Panc1 (cell line): ENCODE data around the gene NDUFA7. TPM values are rescaled to one million over a fixed set of nuclear protein-coding genes. Genes with fewer than 3 reads are reported as not detected.
"Not testable (repeated sequence)": the region's sequence is repeated elsewhere in the genome, so short reads cannot be mapped to it uniquely, and the experiment has no call there.

Experiments used
- ATAC-seq: fragments of 200-7000 bp; cut with Tn5 transposase; 2 replicates; pipeline ENCODE4 v1.9.1; 2020; ENCODE audit warnings: mild to moderate bottlenecking, moderate library complexity
- BruUV-seq: library from RNA; stranded (reverse); fragments of 400-500 nt; replicated peaks from 2 replicates; lab custom pipeline; 2021; lab: Mats Ljungman, UMichigan
- CTCF ChIA-PET: fragments of 300-600 bp; sonication (Branson Sonifier 250); formaldehyde crosslinking; loops from one replicate; lab custom pipeline; 2022; ENCODE audit warnings: antibody characterized with exemption; lab: Charles Lee
- POLR2A ChIA-PET: fragments of 300-600 bp; sonication (Branson Sonifier 250); formaldehyde crosslinking; loops from one replicate; lab custom pipeline; 2022; ENCODE audit warnings: antibody characterized with exemption; lab: Charles Lee
- DNase-seq: peaks from one replicate; pipeline ENCODE4 v3.0.0-alpha.2; 2010; ENCODE audit warnings: low read depth, low spot score
- H3K27ac ChIP-seq: 2 replicates; pipeline ENCODE4 v1.5.1; 2011; ENCODE audit warnings: mild to moderate bottlenecking, low read length, inconsistent platforms
- H3K27me3 ChIP-seq: fragments of 200-500 bp; sonication (Bioruptor generic); 2 replicates; pipeline ENCODE4 v1.6.0; 2014; ENCODE audit warnings: low read length, inconsistent platforms; ENCODE audit not compliant: control insufficient read depth, insufficient read depth
- H3K36me3 ChIP-seq: fragments of 200-500 bp; sonication (Bioruptor generic); 2 replicates; pipeline ENCODE4 v1.5.1; 2014; ENCODE audit warnings: inconsistent platforms, mild to moderate bottlenecking, low read length, moderate library complexity; ENCODE audit not compliant: control insufficient read depth, insufficient read depth
- H3K4me1 ChIP-seq: 2 replicates; pipeline ENCODE4 v1.5.1; 2011; ENCODE audit warnings: inconsistent platforms, mild to moderate bottlenecking, low read length, moderate library complexity; ENCODE audit not compliant: control insufficient read depth, insufficient read depth
- H3K4me3 ChIP-seq, 2 experiments: 2 replicates each; pipeline ENCODE4 v1.5.1; 2011 to 2012; ENCODE audit warnings: low read depth in 2 of 2, low read length in 2 of 2, mild to moderate bottlenecking in 2 of 2, inconsistent platforms in 1 of 2, moderate library complexity in 1 of 2
- H3K9me3 ChIP-seq: fragments of 200-500 bp; sonication (Bioruptor generic); 2 replicates; pipeline ENCODE4 v1.5.1; 2014; ENCODE audit warnings: low read depth, mild to moderate bottlenecking, inconsistent platforms, low read length, moderate library complexity; ENCODE audit not compliant: control insufficient read depth, insufficient read depth
- CTCF ChIP-seq: fragments of 450-650 bp; IDR thresholded peaks from 2 replicates; pipeline ENCODE4 v1.5.1; 2017; ENCODE audit warnings: mild to moderate bottlenecking
- POLR2AphosphoS5 ChIP-seq: IDR thresholded peaks from 2 replicates; pipeline ENCODE4 v1.6.1; 2012; ENCODE audit warnings: mild to moderate bottlenecking, low read depth, low read length, moderate library complexity
- REST ChIP-seq, 2 experiments: IDR thresholded peaks; 2 replicates each; pipeline ENCODE4 v1.6.1; 2011 to 2012; ENCODE audit warnings: low read depth in 2 of 2, control low read depth in 1 of 2, low read length in 1 of 2, mild to moderate bottlenecking in 1 of 2, moderate library complexity in 1 of 2; ENCODE audit not compliant: insufficient read depth in 1 of 2
- SIN3A ChIP-seq: IDR thresholded peaks from 2 replicates; pipeline ENCODE4 v1.6.1; 2012; ENCODE audit warnings: low read depth, mild to moderate bottlenecking, low read length, moderate library complexity, borderline replicate concordance; ENCODE audit not compliant: insufficient read depth
- TCF7L2 ChIP-seq: IDR thresholded peaks from 2 replicates; pipeline ENCODE4 v1.6.1; 2011; ENCODE audit warnings: mild to moderate bottlenecking, low read depth, low read length, inconsistent platforms
- in situ Hi-C: cut with HindIII; loops from 2 replicates; pipeline ENCODE4 v1.10.0; 2016; ENCODE audit warnings: low sequenced_read_pairs, low pct_unique_long_range_greater_than_20kb
- intact Hi-C: fragments of 100-400 bp; cut with micrococcal nuclease; formaldehyde crosslinking; loops from one replicate; pipeline ENCODE4 v1.10.0; 2022; ENCODE audit not compliant: unreplicated experiment
- total RNA-seq: library from RNA; stranded (reverse); gene quantifications from one replicate; pipeline ENCODE4 v1.2.1, GENCODE V29; 2021; ENCODE audit not compliant: unreplicated experiment

Gene NDUFA7
- total RNA-seq, 1 experiment from 2014 or later = 36.8 TPM

- BruUV-seq = no TSS peak
- intact Hi-C loops = no loop called here
- TF ChIP-seq TCF7L2 = no peak
- no peak for TF ChIP-seq CTCF
- TF ChIP-seq REST (IDR thresholded peaks at IDR 0.05; ENCODE audit: insufficient read depth in 1 of 2, low read depth in 2 of 2, low read length in 1 of 2) = no peak
- no peak for TF ChIP-seq SIN3A
- TF ChIP-seq POLR2AphosphoS5 = no peak
- ATAC-seq (no peak), DNase-seq (no peak)
- Histone ChIP-seq H3K4me3 (no peak overlapping the region), H3K9me3 (no peaks in the 10 kb centered on the region), H3K4me1 (peaks cover 9% of the 10 kb centered on the region), H3K36me3 (no peaks in the 10 kb centered on the region; the same call in 1 of the 2 replicates), H3K27ac (no peak overlapping the region), H3K27me3 (no peaks in the 10 kb centered on the region)
- ChIA-PET CTCF (interaction anchor here (0.7 kb wide), 1 partner anchor 19 kb away, joined by 8 read pairs; no protein-coding TSS in a partner anchor), POLR2A (no interaction called here)
- in situ Hi-C loops = no loop called here
Observed at GRCh38 chr19:8302734-8303133, 18.4 kb downstream of the NDUFA7 start.

- no TSS peak for BruUV-seq
- POLR2A ChIA-PET = no interaction called here
- ATAC-seq = no peak; the same call in 1 of the 2 replicates
- H3K27ac ChIP-seq = no peak overlapping the region
- intact Hi-C loops (no loop called here), in situ Hi-C loops (no loop called here)
- no peaks in the 10 kb centered on the region; the same call in 1 of the 2 replicates for H3K36me3 ChIP-seq
- CTCF ChIA-PET = no interaction called here
- no peak for DNase-seq
- peaks cover 9% of the 10 kb centered on the region for H3K4me1 ChIP-seq
- TF ChIP-seq CTCF = no peak
- TF ChIP-seq REST (IDR thresholded peaks at IDR 0.05; ENCODE audit: insufficient read depth in 1 of 2, low read depth in 2 of 2, low read length in 1 of 2) = no peak
- no peak for TF ChIP-seq SIN3A
- TF ChIP-seq POLR2AphosphoS5 = no peak
- no peak for TF ChIP-seq TCF7L2
- H3K4me3 ChIP-seq = no peak overlapping the region
- H3K9me3 ChIP-seq = no peaks in the 10 kb centered on the region
- H3K27me3 ChIP-seq = no peaks in the 10 kb centered on the region
Observed at GRCh38 chr19:8302357-8302691, 18.9 kb downstream of the NDUFA7 start.

- H3K4me3 ChIP-seq, intact Hi-C loops, DNase-seq, POLR2A ChIA-PET, in situ Hi-C loops, BruUV-seq, H3K27me3 ChIP-seq, H3K27ac ChIP-seq, H3K4me1 ChIP-seq, H3K36me3 ChIP-seq, H3K9me3 ChIP-seq, CTCF ChIA-PET: not testable (repeated sequence)
- ATAC-seq = peak; percentile 56; the same call in 1 of the 2 replicates
Observed at GRCh38 chr19:8291337-8291736, 29.8 kb downstream of the NDUFA7 start.

GRCh38 chr19:8276508-8276907 is 44.7 kb downstream of the NDUFA7 start:
- DNase-seq, H3K4me1 ChIP-seq, POLR2A ChIA-PET, ATAC-seq, CTCF ChIA-PET, BruUV-seq, H3K9me3 ChIP-seq, H3K36me3 ChIP-seq, in situ Hi-C loops, H3K4me3 ChIP-seq, intact Hi-C loops, H3K27ac ChIP-seq, H3K27me3 ChIP-seq: not testable (repeated sequence)
